GM18907 (cell line): ENCODE data around the gene FXYD4.
A peak's percentile ranks its signal among the peaks of the same experiment; 100 is the strongest.
"Not testable (repeated sequence)": the region's sequence is repeated elsewhere in the genome, so short reads cannot be mapped to it uniquely, and the experiment has no call there.

Source experiments
- ATAC-seq: cut with Tn5 transposase; IDR thresholded peaks from one replicate; pipeline ENCODE4 v1.9.1; 2021; ENCODE audit warnings: mild to moderate bottlenecking, moderate library complexity; ENCODE audit not compliant: unreplicated experiment

The FXYD4 gene

GRCh38 chr10:43371418-43371817, at the start of gene FXYD4:
Gene FXYD4, plus strand, starts transcription at chr10:43371636. Its CDS starts 2,111 bp downstream, at chr10:43373747.
- no peak for ATAC-seq

GRCh38 chr10:43322331-43322730, 49.1 kb upstream of the FXYD4 start:
- no peak for ATAC-seq

- peak; percentile 57 for ATAC-seq
Observed at GRCh38 chr10:43322769-43323168, 48.7 kb upstream of the FXYD4 start.

GRCh38 chr10:43323245-43323644, 48.2 kb upstream of the FXYD4 start:
- ATAC-seq, result no peak

- ATAC-seq, result no peak
Observed at GRCh38 chr10:43324876-43325275, 46.6 kb upstream of the FXYD4 start.

GRCh38 chr10:43327171-43327570, 44.3 kb upstream of the FXYD4 start:
- no peak for ATAC-seq

- ATAC-seq, result no peak
Observed at GRCh38 chr10:43327986-43328385, 43.5 kb upstream of the FXYD4 start.

- not testable (repeated sequence) for ATAC-seq
Observed at GRCh38 chr10:43328810-43329209, 42.6 kb upstream of the FXYD4 start.

- ATAC-seq, result not testable (repeated sequence)
Observed at GRCh38 chr10:43329246-43329885, 42.1 kb upstream of the FXYD4 start.

- not testable (repeated sequence) for ATAC-seq
Observed at GRCh38 chr10:43330049-43330823, 41.2 kb upstream of the FXYD4 start.

GRCh38 chr10:43330824-43331127, 40.7 kb upstream of the FXYD4 start:
- ATAC-seq, result not testable (repeated sequence)

- ATAC-seq, result no peak
Observed at GRCh38 chr10:43333653-43334052, 37.8 kb upstream of the FXYD4 start.

- ATAC-seq, result no peak
Observed at GRCh38 chr10:43336061-43336460, 35.4 kb upstream of the FXYD4 start.

GRCh38 chr10:43336641-43337318, 34.7 kb upstream of the FXYD4 start:
- ATAC-seq, result no peak

- not testable (repeated sequence) for ATAC-seq
Observed at GRCh38 chr10:43337536-43337935, 33.9 kb upstream of the FXYD4 start.

GRCh38 chr10:43338117-43338516, 33.3 kb upstream of the FXYD4 start:
- ATAC-seq, result no peak

GRCh38 chr10:43339136-43339535, 32.3 kb upstream of the FXYD4 start:
- ATAC-seq, result no peak

- ATAC-seq, result no peak
Observed at GRCh38 chr10:43340101-43340500, 31.3 kb upstream of the FXYD4 start.

- ATAC-seq, result no peak
Observed at GRCh38 chr10:43340619-43341018, 30.8 kb upstream of the FXYD4 start.

GRCh38 chr10:43341450-43341849, 30.0 kb upstream of the FXYD4 start:
- no peak for ATAC-seq

GRCh38 chr10:43342279-43343125, 28.9 kb upstream of the FXYD4 start:
- ATAC-seq, result no peak
